HCT116 (cell line): Measurements from ENCODE around the gene KDM7A.
"Not testable (repeated sequence)": the region's sequence is repeated elsewhere in the genome, so short reads cannot be mapped to it uniquely, and the experiment has no call there.

ENCODE experiments used
- CBX3 ChIP-seq: IDR thresholded peaks from 2 replicates; pipeline ENCODE4 v1.6.1; 2012; ENCODE audit warnings: low read depth
- EZH2 ChIP-seq: fragments of 200-600 bp; sonication (generic); IDR thresholded peaks from 2 replicates; pipeline ENCODE4 v1.6.1; 2017; ENCODE audit warnings: antibody characterized with exemption, mixed run types
- EZH2phosphoT487 ChIP-seq: fragments of 200-600 bp; IDR thresholded peaks from 2 replicates; pipeline ENCODE4 v1.6.1; 2018; ENCODE audit warnings: antibody characterized with exemption, borderline replicate concordance
- POLR2A ChIP-seq: IDR thresholded peaks from 2 replicates; pipeline ENCODE4 v1.7.0; 2011; ENCODE audit warnings: borderline replicate concordance; ENCODE audit not compliant: insufficient read depth, insufficient read length; ENCODE audit errors: extremely low read depth
- POLR2AphosphoS5 ChIP-seq: IDR thresholded peaks from 2 replicates; pipeline ENCODE4 v1.6.1; 2011; ENCODE audit warnings: mild to moderate bottlenecking, low read depth, low read length, moderate library complexity
- SIN3A ChIP-seq: IDR thresholded peaks from 2 replicates; pipeline ENCODE4 v1.6.1; 2012; ENCODE audit warnings: low read depth
- TCF7L2 ChIP-seq: IDR thresholded peaks from 2 replicates; pipeline ENCODE4 v1.7.0; 2011; ENCODE audit warnings: borderline replicate concordance, inconsistent platforms; ENCODE audit not compliant: insufficient read depth, insufficient read length; ENCODE audit errors: extremely low read depth
- YY1 ChIP-seq: IDR thresholded peaks from 2 replicates; pipeline ENCODE4 v1.6.1; 2011; ENCODE audit warnings: low read length, low read depth, moderate library complexity, mild to moderate bottlenecking; ENCODE audit not compliant: insufficient replicate concordance; ENCODE audit errors: extremely low read depth
- ZFX ChIP-seq: fragments of 450-650 bp; IDR thresholded peaks from 2 replicates; pipeline ENCODE4 v1.6.1; 2017
- TF ChIP-seq, protein P1 (sequence below), 3 experiments: fragments of 200-600 bp in 1 of 3; sonication (generic) in 1 of 3; IDR thresholded peaks in 2 of 3; conservative IDR thresholded peaks in 1 of 3; 2 replicates each; pipeline ENCODE4 v1.5.1; 2012 to 2017; ENCODE audit warnings: low read depth in 2 of 3, low read length in 2 of 3, antibody characterized with exemption in 1 of 3, borderline replicate concordance in 1 of 3, control low read depth in 1 of 3, mild to moderate bottlenecking in 1 of 3, mixed read lengths in 1 of 3, mixed run types in 1 of 3, moderate library complexity in 1 of 3; ENCODE audit not compliant: insufficient read depth in 1 of 3
- TF ChIP-seq, protein P2 (sequence below): IDR thresholded peaks from 2 replicates; pipeline ENCODE4 v1.6.1; 2011; ENCODE audit warnings: mild to moderate bottlenecking, low read length, moderate library complexity; ENCODE audit not compliant: insufficient replicate concordance; ENCODE audit errors: extremely low read depth
- TF ChIP-seq, protein P3 (sequence below): IDR thresholded peaks from 2 replicates; pipeline ENCODE4 v1.6.1; 2012; ENCODE audit warnings: low read depth
- TF ChIP-seq, protein P4 (sequence below): IDR thresholded peaks from 2 replicates; pipeline ENCODE4 v1.6.1; 2012

DNA sequence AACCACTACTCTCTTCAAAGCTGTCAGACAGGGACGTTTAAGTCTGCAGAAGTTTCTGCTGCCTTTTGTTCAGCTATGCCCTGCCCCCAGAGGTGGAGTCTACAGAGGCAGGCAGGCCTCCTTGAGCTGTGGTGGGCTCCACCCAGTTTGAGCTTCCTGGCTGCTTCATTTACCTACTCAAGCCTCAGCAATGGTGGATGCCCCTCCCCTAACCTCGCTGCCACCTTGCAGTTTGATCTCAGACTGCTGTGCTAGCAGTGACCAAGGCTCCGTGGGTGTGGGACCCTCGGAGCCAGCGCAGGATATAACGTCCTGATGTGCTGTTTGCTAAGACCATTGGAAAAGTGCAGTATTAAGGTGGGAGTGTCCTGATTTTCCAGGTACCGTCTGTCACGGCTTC, 68.0 kb downstream of the KDM7A start:
- TF ChIP-seq SIN3A, CBX3, POLR2AphosphoS5, ZFX, EZH2, EZH2phosphoT487, POLR2A, YY1, TCF7L2: not testable (repeated sequence)
- TF ChIP-seq, protein P1, sequence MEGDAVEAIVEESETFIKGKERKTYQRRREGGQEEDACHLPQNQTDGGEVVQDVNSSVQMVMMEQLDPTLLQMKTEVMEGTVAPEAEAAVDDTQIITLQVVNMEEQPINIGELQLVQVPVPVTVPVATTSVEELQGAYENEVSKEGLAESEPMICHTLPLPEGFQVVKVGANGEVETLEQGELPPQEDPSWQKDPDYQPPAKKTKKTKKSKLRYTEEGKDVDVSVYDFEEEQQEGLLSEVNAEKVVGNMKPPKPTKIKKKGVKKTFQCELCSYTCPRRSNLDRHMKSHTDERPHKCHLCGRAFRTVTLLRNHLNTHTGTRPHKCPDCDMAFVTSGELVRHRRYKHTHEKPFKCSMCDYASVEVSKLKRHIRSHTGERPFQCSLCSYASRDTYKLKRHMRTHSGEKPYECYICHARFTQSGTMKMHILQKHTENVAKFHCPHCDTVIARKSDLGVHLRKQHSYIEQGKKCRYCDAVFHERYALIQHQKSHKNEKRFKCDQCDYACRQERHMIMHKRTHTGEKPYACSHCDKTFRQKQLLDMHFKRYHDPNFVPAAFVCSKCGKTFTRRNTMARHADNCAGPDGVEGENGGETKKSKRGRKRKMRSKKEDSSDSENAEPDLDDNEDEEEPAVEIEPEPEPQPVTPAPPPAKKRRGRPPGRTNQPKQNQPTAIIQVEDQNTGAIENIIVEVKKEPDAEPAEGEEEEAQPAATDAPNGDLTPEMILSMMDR (IDR thresholded peaks at IDR 0.05 in 2 of 3, conservative IDR thresholded peaks at IDR 0.05 in 1 of 3; ENCODE audit: borderline replicate concordance in 1 of 3, insufficient read depth in 1 of 3, low read depth in 2 of 3, low read length in 2 of 3) = not testable (repeated sequence)
- TF ChIP-seq, protein P2, sequence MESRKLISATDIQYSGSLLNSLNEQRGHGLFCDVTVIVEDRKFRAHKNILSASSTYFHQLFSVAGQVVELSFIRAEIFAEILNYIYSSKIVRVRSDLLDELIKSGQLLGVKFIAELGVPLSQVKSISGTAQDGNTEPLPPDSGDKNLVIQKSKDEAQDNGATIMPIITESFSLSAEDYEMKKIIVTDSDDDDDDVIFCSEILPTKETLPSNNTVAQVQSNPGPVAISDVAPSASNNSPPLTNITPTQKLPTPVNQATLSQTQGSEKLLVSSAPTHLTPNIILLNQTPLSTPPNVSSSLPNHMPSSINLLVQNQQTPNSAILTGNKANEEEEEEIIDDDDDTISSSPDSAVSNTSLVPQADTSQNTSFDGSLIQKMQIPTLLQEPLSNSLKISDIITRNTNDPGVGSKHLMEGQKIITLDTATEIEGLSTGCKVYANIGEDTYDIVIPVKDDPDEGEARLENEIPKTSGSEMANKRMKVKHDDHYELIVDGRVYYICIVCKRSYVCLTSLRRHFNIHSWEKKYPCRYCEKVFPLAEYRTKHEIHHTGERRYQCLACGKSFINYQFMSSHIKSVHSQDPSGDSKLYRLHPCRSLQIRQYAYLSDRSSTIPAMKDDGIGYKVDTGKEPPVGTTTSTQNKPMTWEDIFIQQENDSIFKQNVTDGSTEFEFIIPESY = not testable (repeated sequence)
- TF ChIP-seq, protein P3, sequence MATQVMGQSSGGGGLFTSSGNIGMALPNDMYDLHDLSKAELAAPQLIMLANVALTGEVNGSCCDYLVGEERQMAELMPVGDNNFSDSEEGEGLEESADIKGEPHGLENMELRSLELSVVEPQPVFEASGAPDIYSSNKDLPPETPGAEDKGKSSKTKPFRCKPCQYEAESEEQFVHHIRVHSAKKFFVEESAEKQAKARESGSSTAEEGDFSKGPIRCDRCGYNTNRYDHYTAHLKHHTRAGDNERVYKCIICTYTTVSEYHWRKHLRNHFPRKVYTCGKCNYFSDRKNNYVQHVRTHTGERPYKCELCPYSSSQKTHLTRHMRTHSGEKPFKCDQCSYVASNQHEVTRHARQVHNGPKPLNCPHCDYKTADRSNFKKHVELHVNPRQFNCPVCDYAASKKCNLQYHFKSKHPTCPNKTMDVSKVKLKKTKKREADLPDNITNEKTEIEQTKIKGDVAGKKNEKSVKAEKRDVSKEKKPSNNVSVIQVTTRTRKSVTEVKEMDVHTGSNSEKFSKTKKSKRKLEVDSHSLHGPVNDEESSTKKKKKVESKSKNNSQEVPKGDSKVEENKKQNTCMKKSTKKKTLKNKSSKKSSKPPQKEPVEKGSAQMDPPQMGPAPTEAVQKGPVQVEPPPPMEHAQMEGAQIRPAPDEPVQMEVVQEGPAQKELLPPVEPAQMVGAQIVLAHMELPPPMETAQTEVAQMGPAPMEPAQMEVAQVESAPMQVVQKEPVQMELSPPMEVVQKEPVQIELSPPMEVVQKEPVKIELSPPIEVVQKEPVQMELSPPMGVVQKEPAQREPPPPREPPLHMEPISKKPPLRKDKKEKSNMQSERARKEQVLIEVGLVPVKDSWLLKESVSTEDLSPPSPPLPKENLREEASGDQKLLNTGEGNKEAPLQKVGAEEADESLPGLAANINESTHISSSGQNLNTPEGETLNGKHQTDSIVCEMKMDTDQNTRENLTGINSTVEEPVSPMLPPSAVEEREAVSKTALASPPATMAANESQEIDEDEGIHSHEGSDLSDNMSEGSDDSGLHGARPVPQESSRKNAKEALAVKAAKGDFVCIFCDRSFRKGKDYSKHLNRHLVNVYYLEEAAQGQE = not testable (repeated sequence)
- TF ChIP-seq, protein P4, sequence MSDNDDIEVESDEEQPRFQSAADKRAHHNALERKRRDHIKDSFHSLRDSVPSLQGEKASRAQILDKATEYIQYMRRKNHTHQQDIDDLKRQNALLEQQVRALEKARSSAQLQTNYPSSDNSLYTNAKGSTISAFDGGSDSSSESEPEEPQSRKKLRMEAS = not testable (repeated sequence)
